NAMALWA (cell line): ENCODE results near the gene PDX1.

Experiments used
- DNase-seq: peaks from one replicate; pipeline ENCODE4 v3.0.0-alpha.2; 2015; ENCODE audit warnings: low spot score

PDX1 gene

GRCh38 chr13:27919934-27920676 is at the start of gene PDX1:
PDX1 (plus strand) TSS chr13:27920000; CDS start chr13:27920139, 139 bp downstream.
- DNase-seq, result no peak

GRCh38 chr13:27878274-27878673 is 41.5 kb upstream of the PDX1 start:
- no peak for DNase-seq

GRCh38 chr13:27889471-27889870 is 30.3 kb upstream of the PDX1 start:
- no peak for DNase-seq

- no peak for DNase-seq
Measured at GRCh38 chr13:27896726-27897125, 23.1 kb upstream of the PDX1 start.

GRCh38 chr13:27904719-27905118 is 15.1 kb upstream of the PDX1 start:
- DNase-seq, result no peak

GRCh38 chr13:27905650-27906049 is 14.2 kb upstream of the PDX1 start:
- DNase-seq, result no peak

GRCh38 chr13:27907121-27907787 is 12.5 kb upstream of the PDX1 start:
- DNase-seq, result no peak

GRCh38 chr13:27909378-27909777 is 10.4 kb upstream of the PDX1 start:
- DNase-seq, result no peak

GRCh38 chr13:27911521-27911920 is 8.3 kb upstream of the PDX1 start:
- no peak for DNase-seq

- DNase-seq, result no peak
Measured at GRCh38 chr13:27913160-27913559, 6.6 kb upstream of the PDX1 start.

GRCh38 chr13:27915301-27916207 is 4.2 kb upstream of the PDX1 start:
- DNase-seq, result no peak

GRCh38 chr13:27917121-27917947 is 2.5 kb upstream of the PDX1 start:
- DNase-seq, result no peak

GRCh38 chr13:27918041-27918917 is 1.5 kb upstream of the PDX1 start:
- DNase-seq, result no peak

- DNase-seq, result no peak
Measured at GRCh38 chr13:27918918-27919658, 712 bp upstream of the PDX1 start.

GRCh38 chr13:27919659-27919933 is 204 bp upstream of the PDX1 start:
- no peak for DNase-seq

- DNase-seq, result no peak
Measured at GRCh38 chr13:27920677-27921420, 1.0 kb downstream of the PDX1 start.

GRCh38 chr13:27921421-27921960 is 1.7 kb downstream of the PDX1 start:
- DNase-seq, result no peak

- DNase-seq, result no peak
Measured at GRCh38 chr13:27921961-27922882, 2.4 kb downstream of the PDX1 start.
